Activated T-cell treated with anti-CD3 and anti-CD28 coated beads, Interleukin-2, amount 50 U/mL, for 72 hours (primary cell): ENCODE results near the gene EIF3J. TPM values are rescaled to one million over a fixed set of nuclear protein-coding genes. Genes with fewer than 3 reads are reported as not detected.

ENCODE experiments used
- ATAC-seq, 2 donors: fragments of 150-1000 bp; cut with Tn5 transposase; replicated peaks in 1 of 2; 2 replicates each; pipeline ENCODE4 v1.10.0; 2021; ENCODE audit warnings: moderate library complexity in 2 of 2, mild to moderate bottlenecking in 1 of 2
- DNase-seq, 2 donors: peaks; one replicate each; pipeline ENCODE4 v3.0.0; 2021 to 2022; ENCODE audit warnings: mixed read lengths in 1 of 2
- H3K27ac Mint-ChIP-seq: one replicate; pipeline ENCODE4 v1.8.0; 2022; ENCODE audit warnings: mild to moderate bottlenecking, moderate library complexity, mixed read lengths
- H3K27me3 Mint-ChIP-seq: one replicate; pipeline ENCODE4 v1.8.0; 2022; ENCODE audit warnings: low read depth, mixed read lengths
- H3K36me3 Mint-ChIP-seq, 2 donors: one replicate each; pipeline ENCODE4 v1.8.0; 2022; ENCODE audit warnings: mixed read lengths in 2 of 2, mild to moderate bottlenecking in 1 of 2; ENCODE audit not compliant: insufficient read depth in 2 of 2
- H3K4me1 Mint-ChIP-seq: one replicate; pipeline ENCODE4 v1.8.0; 2022; ENCODE audit warnings: low read depth, mixed read lengths
- H3K4me3 Mint-ChIP-seq, 2 donors: one replicate each; pipeline ENCODE4 v1.8.0; 2022; ENCODE audit warnings: mild to moderate bottlenecking in 2 of 2, mixed read lengths in 2 of 2, moderate library complexity in 2 of 2
- H3K9me3 Mint-ChIP-seq, 2 donors: one replicate each; pipeline ENCODE4 v1.8.0; 2022; ENCODE audit warnings: mixed read lengths in 2 of 2
- total RNA-seq, 2 donors: library from RNA; stranded (reverse); gene quantifications; one replicate each; pipeline ENCODE4 v1.2.3, GENCODE V29; 2022

The EIF3J gene
- total RNA-seq, 2 donors from 2014 or later, result 61.1 to 64.9 TPM

GRCh38 chr15:44585633-44586032 is 48.7 kb downstream of the EIF3J start:
- DNase-seq (no peak), ATAC-seq (no peak)
- Mint-ChIP-seq H3K4me1 (peaks cover 16% of the 10 kb centered on the region), H3K9me3 (no peaks in the 10 kb centered on the region), H3K27ac (no peak overlapping the region), H3K4me3 (no peak overlapping the region), H3K36me3 (peaks cover 8 to 44% of the 10 kb centered on the region in 2 donors), H3K27me3 (no peaks in the 10 kb centered on the region)

- no peaks in the 10 kb centered on the region for H3K9me3 Mint-ChIP-seq
- H3K4me1 Mint-ChIP-seq, result peaks cover 5% of the 10 kb centered on the region
- no peaks in the 10 kb centered on the region for H3K27me3 Mint-ChIP-seq
- H3K36me3 Mint-ChIP-seq, result peaks cover 6 to 35% of the 10 kb centered on the region in 2 donors
- no peak overlapping the region for H3K4me3 Mint-ChIP-seq
- DNase-seq (no peak), ATAC-seq (no peak)
- H3K27ac Mint-ChIP-seq, result no peak overlapping the region
Observed at GRCh38 chr15:44588541-44588940, 51.6 kb downstream of the EIF3J start.

GRCh38 chr15:44591326-44591725 is 54.4 kb downstream of the EIF3J start:
- Mint-ChIP-seq H3K9me3 (no peaks in the 10 kb centered on the region), H3K27ac (no peak overlapping the region), H3K36me3 (peaks cover 5 to 33% of the 10 kb centered on the region in 2 donors), H3K27me3 (no peaks in the 10 kb centered on the region), H3K4me1 (peaks cover 11% of the 10 kb centered on the region), H3K4me3 (no peak overlapping the region)
- ATAC-seq (no peak), DNase-seq (no peak)

GRCh38 chr15:44593042-44593736 is 56.2 kb downstream of the EIF3J start:
- Mint-ChIP-seq H3K9me3 (no peaks in the 10 kb centered on the region), H3K4me1 (peaks cover 28% of the 10 kb centered on the region), H3K27ac (no peak overlapping the region), H3K36me3 (peaks cover 6 to 27% of the 10 kb centered on the region in 2 donors), H3K27me3 (no peaks in the 10 kb centered on the region), H3K4me3 (no peak overlapping the region)
- DNase-seq (peak in 1 of 2 donors; percentile 14), ATAC-seq (peak; percentile 72 to 75)

- Mint-ChIP-seq H3K36me3 (peaks cover 6 to 25% of the 10 kb centered on the region in 2 donors), H3K27ac (peak overlapping the region; percentile 84), H3K27me3 (no peaks in the 10 kb centered on the region), H3K9me3 (no peaks in the 10 kb centered on the region), H3K4me3 (no peak overlapping the region), H3K4me1 (peaks cover 36% of the 10 kb centered on the region)
- DNase-seq (no peak), ATAC-seq (no peak)
Observed at GRCh38 chr15:44595246-44595645, 58.3 kb downstream of the EIF3J start.

GRCh38 chr15:44595656-44596510 is 58.9 kb downstream of the EIF3J start:
- H3K27ac Mint-ChIP-seq, result peak overlapping the region; percentile 84
- ATAC-seq, result peak; percentile 42 to 44
- H3K27me3 Mint-ChIP-seq, result no peaks in the 10 kb centered on the region
- H3K9me3 Mint-ChIP-seq, result no peaks in the 10 kb centered on the region
- peaks cover 36% of the 10 kb centered on the region for H3K4me1 Mint-ChIP-seq
- H3K36me3 Mint-ChIP-seq, result peaks cover 6 to 23% of the 10 kb centered on the region in 2 donors
- no peak for DNase-seq
- no peak overlapping the region for H3K4me3 Mint-ChIP-seq

- DNase-seq (no peak), ATAC-seq (peak in 1 of 2 donors; percentile 39)
- H3K4me3 Mint-ChIP-seq, result no peak overlapping the region
- no peaks in the 10 kb centered on the region for H3K27me3 Mint-ChIP-seq
- H3K36me3 Mint-ChIP-seq, result peaks cover 5 to 24% of the 10 kb centered on the region in 2 donors
- peaks cover 36% of the 10 kb centered on the region for H3K4me1 Mint-ChIP-seq
- no peak overlapping the region for H3K27ac Mint-ChIP-seq
- H3K9me3 Mint-ChIP-seq, result no peaks in the 10 kb centered on the region
Observed at GRCh38 chr15:44596511-44597010, 59.6 kb downstream of the EIF3J start.

GRCh38 chr15:44598066-44598465 is 61.1 kb downstream of the EIF3J start:
- Mint-ChIP-seq H3K4me3 (no peak overlapping the region), H3K27me3 (no peaks in the 10 kb centered on the region), H3K9me3 (no peaks in the 10 kb centered on the region), H3K27ac (peak overlapping the region; percentile 47), H3K36me3 (peaks cover 3 to 29% of the 10 kb centered on the region in 2 donors), H3K4me1 (peaks cover 36% of the 10 kb centered on the region)
- DNase-seq (no peak), ATAC-seq (no peak)

- Mint-ChIP-seq H3K36me3 (peaks cover 6 to 32% of the 10 kb centered on the region in 2 donors), H3K4me3 (no peak overlapping the region), H3K27ac (peak overlapping the region; percentile 33), H3K27me3 (no peaks in the 10 kb centered on the region), H3K4me1 (peaks cover 32% of the 10 kb centered on the region), H3K9me3 (no peaks in the 10 kb centered on the region)
- ATAC-seq (no peak), DNase-seq (no peak)
Observed at GRCh38 chr15:44598892-44599291, 61.9 kb downstream of the EIF3J start.

- Mint-ChIP-seq H3K4me1 (peaks cover 9% of the 10 kb centered on the region), H3K27me3 (no peaks in the 10 kb centered on the region), H3K9me3 (no peaks in the 10 kb centered on the region), H3K4me3 (no peak overlapping the region), H3K36me3 (peaks cover 5 to 32% of the 10 kb centered on the region in 2 donors), H3K27ac (peak overlapping the region; percentile 66)
- ATAC-seq (no peak), DNase-seq (no peak)
Observed at GRCh38 chr15:44603126-44603525, 66.2 kb downstream of the EIF3J start.

- no peaks in the 10 kb centered on the region for H3K4me1 Mint-ChIP-seq
- H3K27ac Mint-ChIP-seq, result peak overlapping the region; percentile 2
- H3K27me3 Mint-ChIP-seq, result no peaks in the 10 kb centered on the region
- DNase-seq (no peak), ATAC-seq (no peak)
- H3K36me3 Mint-ChIP-seq, result peaks cover 9 to 38% of the 10 kb centered on the region in 2 donors
- no peak overlapping the region for H3K4me3 Mint-ChIP-seq
- no peaks in the 10 kb centered on the region for H3K9me3 Mint-ChIP-seq
Observed at GRCh38 chr15:44606740-44607139, 69.8 kb downstream of the EIF3J start.
